ENCODE results near the gene ACSM5.
"Not testable (repeated sequence)": the region's sequence is repeated elsewhere in the genome, so short reads cannot be mapped to it uniquely, and the experiment has no call there.

Gene ACSM5

GRCh38 chr16:20415541-20415940, 6.2 kb downstream of the ACSM5 start:
- H3K36me3 Mint-ChIP-seq (ENCODE audit: low read depth): no peaks in the 10 kb centered on the region
- intact Hi-C loops (cut with micrococcal nuclease): no loop called here
- no peaks in the 10 kb centered on the region for H3K9me3 Mint-ChIP-seq
- H3K4me3 Mint-ChIP-seq: no peak overlapping the region
- H3K4me1 Mint-ChIP-seq (ENCODE audit: low read depth): peaks cover 29% of the 10 kb centered on the region
- peak overlapping the region; percentile 86 for H3K27ac Mint-ChIP-seq
- peaks cover 10% of the 10 kb centered on the region for H3K27me3 Mint-ChIP-seq

- H3K4me3 Mint-ChIP-seq; H3K9me3 Mint-ChIP-seq; intact Hi-C loops (cut with micrococcal nuclease); H3K36me3 Mint-ChIP-seq (ENCODE audit: low read depth): not testable (repeated sequence)
- peaks cover 13% of the 10 kb centered on the region for H3K27me3 Mint-ChIP-seq
- H3K27ac Mint-ChIP-seq: peak overlapping the region; percentile 48
- H3K4me1 Mint-ChIP-seq (ENCODE audit: low read depth): peaks cover 16% of the 10 kb centered on the region
Measured at GRCh38 chr16:20419093-20419492, 9.8 kb downstream of the ACSM5 start.

GRCh38 chr16:20421748-20422147, 12.4 kb downstream of the ACSM5 start:
- H3K9me3 Mint-ChIP-seq: not testable (repeated sequence)

DNA sequence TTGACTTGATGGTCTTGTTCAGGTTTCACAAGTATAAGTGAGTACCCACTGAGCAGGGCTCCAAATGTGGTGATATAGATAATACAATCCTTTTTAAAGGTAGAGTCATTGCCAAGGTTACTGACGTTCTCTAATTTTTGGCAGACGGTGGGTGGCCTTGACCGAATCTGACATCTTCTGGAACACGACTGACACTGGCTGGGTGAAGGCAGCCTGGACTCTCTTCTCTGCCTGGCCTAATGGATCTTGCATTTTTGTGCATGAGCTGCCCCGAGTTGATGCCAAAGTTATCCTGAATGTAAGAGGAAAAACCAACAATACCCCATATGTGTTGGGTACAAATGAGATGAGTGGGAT, 14.4 kb downstream of the ACSM5 start:
- H3K4me3 Mint-ChIP-seq; H3K27ac Mint-ChIP-seq; intact Hi-C loops (cut with micrococcal nuclease); H3K36me3 Mint-ChIP-seq (ENCODE audit: low read depth); H3K4me1 Mint-ChIP-seq (ENCODE audit: low read depth); H3K9me3 Mint-ChIP-seq; H3K27me3 Mint-ChIP-seq: not testable (repeated sequence)

More at GRCh38 chr16:20421748-20422147, 12.4 kb downstream of the ACSM5 start:
- H3K27ac Mint-ChIP-seq; H3K4me1 Mint-ChIP-seq (ENCODE audit: low read depth); H3K36me3 Mint-ChIP-seq (ENCODE audit: low read depth); H3K27me3 Mint-ChIP-seq; H3K4me3 Mint-ChIP-seq; intact Hi-C loops (cut with micrococcal nuclease): not testable (repeated sequence)

DNA sequence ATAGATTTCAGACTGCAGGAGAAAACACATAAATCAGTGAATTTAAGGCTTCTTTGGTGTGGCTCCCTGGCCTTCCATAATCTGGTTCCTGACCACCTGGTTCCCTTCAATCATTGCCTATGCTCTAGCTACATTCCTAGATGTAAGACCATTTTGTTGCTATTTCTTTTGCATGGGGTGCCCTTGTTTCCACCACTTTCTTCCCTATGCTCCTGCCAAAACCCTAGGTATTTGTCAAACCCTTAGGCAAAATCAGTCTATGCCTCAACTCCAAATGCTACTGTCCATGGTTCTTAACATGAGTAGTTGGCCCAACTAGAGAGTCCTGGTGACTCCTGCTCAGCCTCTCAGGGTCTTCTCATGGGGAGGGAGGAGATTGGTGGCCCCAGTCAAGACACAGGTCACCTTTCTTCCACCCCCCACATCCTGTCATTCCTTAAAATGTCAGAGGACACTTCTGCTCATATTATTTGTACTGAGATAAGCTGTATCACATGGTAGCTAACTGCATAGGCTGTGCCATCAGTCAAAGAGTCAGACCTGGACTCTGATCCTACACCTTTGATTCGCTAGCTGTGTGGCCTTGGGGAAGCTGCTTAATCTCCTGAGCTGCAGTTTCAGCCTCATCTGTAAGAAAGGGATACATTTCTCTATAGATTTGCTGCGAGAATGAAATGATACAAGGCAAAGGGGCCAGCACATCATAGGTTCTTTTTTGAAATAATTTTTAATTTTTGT, 15.0 kb downstream of the ACSM5 start:
- Mint-ChIP-seq H3K36me3 (ENCODE audit: low read depth) (no peaks in the 10 kb centered on the region), H3K27ac (no peak overlapping the region), H3K27me3 (peaks cover 5% of the 10 kb centered on the region), H3K4me3 (no peak overlapping the region), H3K9me3 (no peaks in the 10 kb centered on the region), H3K4me1 (ENCODE audit: low read depth) (no peaks in the 10 kb centered on the region)
- intact Hi-C loops (cut with micrococcal nuclease): no loop called here

GRCh38 chr16:20427401-20427797, 18.1 kb downstream of the ACSM5 start:
- intact Hi-C loops (cut with micrococcal nuclease); H3K27ac Mint-ChIP-seq; H3K4me1 Mint-ChIP-seq (ENCODE audit: low read depth); H3K9me3 Mint-ChIP-seq; H3K36me3 Mint-ChIP-seq (ENCODE audit: low read depth); H3K27me3 Mint-ChIP-seq; H3K4me3 Mint-ChIP-seq: not testable (repeated sequence)

GRCh38 chr16:20429499-20429898, 20.2 kb downstream of the ACSM5 start:
- H3K27me3 Mint-ChIP-seq; H3K27ac Mint-ChIP-seq; H3K36me3 Mint-ChIP-seq (ENCODE audit: low read depth); H3K4me3 Mint-ChIP-seq; H3K9me3 Mint-ChIP-seq; H3K4me1 Mint-ChIP-seq (ENCODE audit: low read depth); intact Hi-C loops (cut with micrococcal nuclease): not testable (repeated sequence)

DNA sequence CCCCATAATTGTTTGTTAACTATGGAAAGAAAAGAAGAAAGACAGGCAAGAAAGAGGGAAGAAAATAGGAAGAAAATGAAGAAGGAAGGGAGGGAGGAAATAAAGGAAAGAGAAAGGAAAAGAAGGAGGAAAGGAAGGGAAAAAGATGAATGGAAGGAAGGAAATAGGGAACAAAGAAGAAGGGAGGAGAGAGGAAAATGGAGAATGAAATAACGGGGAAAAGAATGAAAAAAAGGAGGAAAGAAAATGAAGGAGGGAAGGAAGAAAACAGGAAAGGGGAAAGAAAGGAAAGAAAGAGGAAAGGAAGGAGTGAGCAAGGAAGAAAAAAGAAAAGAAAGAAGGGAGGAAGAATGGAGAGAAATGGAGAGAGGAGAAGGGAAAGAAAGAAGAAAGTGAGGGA, 21.1 kb downstream of the ACSM5 start:
- H3K27me3 Mint-ChIP-seq; H3K4me3 Mint-ChIP-seq; H3K36me3 Mint-ChIP-seq (ENCODE audit: low read depth); H3K9me3 Mint-ChIP-seq; H3K4me1 Mint-ChIP-seq (ENCODE audit: low read depth); intact Hi-C loops (cut with micrococcal nuclease); H3K27ac Mint-ChIP-seq: not testable (repeated sequence)

DNA sequence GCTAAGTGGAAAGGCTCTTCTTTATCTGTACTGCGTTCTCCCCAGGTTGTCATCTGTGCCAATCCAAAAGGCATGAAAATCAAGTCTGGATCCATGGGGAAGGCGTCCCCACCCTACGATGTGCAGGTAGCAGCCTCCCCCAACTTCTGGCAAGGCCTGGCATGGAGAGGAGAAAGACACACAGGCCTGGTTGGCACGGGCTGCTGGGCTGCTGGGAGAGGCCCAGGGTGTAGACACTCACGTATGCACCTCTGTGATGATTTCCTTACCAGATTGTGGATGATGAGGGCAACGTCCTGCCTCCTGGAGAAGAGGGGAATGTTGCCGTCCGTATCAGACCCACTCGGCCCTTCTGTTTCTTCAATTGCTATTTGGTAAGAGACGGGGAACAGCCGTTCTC, 21.6 kb downstream of the ACSM5 start:
- no peaks in the 10 kb centered on the region for H3K9me3 Mint-ChIP-seq
- H3K4me1 Mint-ChIP-seq (ENCODE audit: low read depth): peaks cover 3% of the 10 kb centered on the region
- no peak overlapping the region for H3K27ac Mint-ChIP-seq
- intact Hi-C loops (cut with micrococcal nuclease): no loop called here
- peaks cover 9% of the 10 kb centered on the region for H3K27me3 Mint-ChIP-seq
- no peak overlapping the region for H3K4me3 Mint-ChIP-seq
- H3K36me3 Mint-ChIP-seq (ENCODE audit: low read depth): no peaks in the 10 kb centered on the region

- H3K36me3 Mint-ChIP-seq (ENCODE audit: low read depth); H3K9me3 Mint-ChIP-seq; H3K27me3 Mint-ChIP-seq; H3K27ac Mint-ChIP-seq; H3K4me1 Mint-ChIP-seq (ENCODE audit: low read depth); H3K4me3 Mint-ChIP-seq; intact Hi-C loops (cut with micrococcal nuclease): not testable (repeated sequence)
Measured at GRCh38 chr16:20438950-20439349, 29.6 kb downstream of the ACSM5 start.

- H3K36me3 Mint-ChIP-seq (ENCODE audit: low read depth); intact Hi-C loops (cut with micrococcal nuclease); H3K4me3 Mint-ChIP-seq; H3K27ac Mint-ChIP-seq; H3K9me3 Mint-ChIP-seq; H3K4me1 Mint-ChIP-seq (ENCODE audit: low read depth); H3K27me3 Mint-ChIP-seq: not testable (repeated sequence)
Measured at GRCh38 chr16:20439820-20440231, 30.5 kb downstream of the ACSM5 start.

DNA sequence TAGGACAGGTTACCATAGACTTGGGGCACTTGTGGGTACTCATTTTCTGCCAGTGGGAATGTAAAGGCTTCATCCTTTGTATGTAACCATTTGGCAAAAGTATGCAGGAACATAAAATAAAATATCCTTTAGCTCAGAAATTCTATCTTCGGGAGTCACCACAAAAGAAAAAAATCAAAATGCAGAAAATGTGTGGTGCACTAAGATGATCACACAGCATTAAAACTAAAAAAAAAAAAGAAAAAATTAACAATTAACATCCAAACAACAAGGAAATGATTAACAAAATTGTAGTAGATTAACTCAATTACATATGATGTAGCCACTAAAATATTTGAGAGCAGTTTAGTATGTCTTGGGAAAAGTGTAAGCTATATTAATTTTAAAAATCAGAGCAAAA, 31.4 kb downstream of the ACSM5 start:
- H3K4me3 Mint-ChIP-seq; H3K27me3 Mint-ChIP-seq; H3K9me3 Mint-ChIP-seq; H3K36me3 Mint-ChIP-seq (ENCODE audit: low read depth); intact Hi-C loops (cut with micrococcal nuclease); H3K27ac Mint-ChIP-seq; H3K4me1 Mint-ChIP-seq (ENCODE audit: low read depth): not testable (repeated sequence)

DNA sequence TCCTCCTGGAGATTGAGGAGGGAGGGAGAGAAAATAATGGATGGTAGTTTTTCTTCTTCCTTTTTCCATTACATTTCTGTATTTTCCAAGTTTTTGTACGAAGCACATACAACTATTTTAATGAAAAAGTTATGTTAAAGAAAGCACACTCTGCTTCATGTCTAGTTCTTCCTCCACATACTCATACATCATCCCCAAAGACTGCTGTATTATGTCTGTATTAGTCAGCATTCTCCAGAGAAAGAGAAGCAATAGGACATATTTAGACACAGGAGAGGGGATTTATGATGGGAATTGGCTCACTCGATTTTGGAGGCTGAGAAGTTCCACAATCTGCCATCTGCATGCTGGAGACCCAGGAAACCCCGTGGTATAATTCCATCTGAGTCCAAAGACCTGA, 31.9 kb downstream of the ACSM5 start:
- Mint-ChIP-seq H3K9me3 (no peaks in the 10 kb centered on the region), H3K4me1 (ENCODE audit: low read depth) (no peaks in the 10 kb centered on the region), H3K36me3 (ENCODE audit: low read depth) (no peaks in the 10 kb centered on the region), H3K27ac (no peak overlapping the region), H3K4me3 (no peak overlapping the region), H3K27me3 (no peaks in the 10 kb centered on the region)
- intact Hi-C loops (cut with micrococcal nuclease): no loop called here

GRCh38 chr16:20441859-20442258, 32.5 kb downstream of the ACSM5 start:
- H3K27ac Mint-ChIP-seq; intact Hi-C loops (cut with micrococcal nuclease); H3K4me3 Mint-ChIP-seq; H3K27me3 Mint-ChIP-seq; H3K9me3 Mint-ChIP-seq; H3K4me1 Mint-ChIP-seq (ENCODE audit: low read depth); H3K36me3 Mint-ChIP-seq (ENCODE audit: low read depth): not testable (repeated sequence)

GRCh38 chr16:20446652-20447393, 37.5 kb downstream of the ACSM5 start:
- intact Hi-C loops (cut with micrococcal nuclease); H3K27me3 Mint-ChIP-seq; H3K4me1 Mint-ChIP-seq (ENCODE audit: low read depth); H3K4me3 Mint-ChIP-seq; H3K9me3 Mint-ChIP-seq; H3K27ac Mint-ChIP-seq; H3K36me3 Mint-ChIP-seq (ENCODE audit: low read depth): not testable (repeated sequence)
